ENCODE measurements around the gene HPCAL1. TPM values are rescaled to one million over a fixed set of nuclear protein-coding genes. Genes with fewer than 3 reads are reported as not detected.
A peak's percentile ranks its signal among the peaks of the same experiment; 100 is the strongest.
"Not testable (repeated sequence)": the region's sequence is repeated elsewhere in the genome, so short reads cannot be mapped to it uniquely, and the experiment has no call there.

The HPCAL1 gene
- total RNA-seq, 1 donor from 2014 or later, result 13.7 TPM

- ATAC-seq, result no peak
Observed at GRCh38 chr2:10285191-10285555, 17.5 kb upstream of the HPCAL1 start.

GRCh38 chr2:10285556-10286198, 17.0 kb upstream of the HPCAL1 start:
- peak; percentile 50 for ATAC-seq

GRCh38 chr2:10286216-10287037, 16.3 kb upstream of the HPCAL1 start:
- ATAC-seq, result no peak

DNA sequence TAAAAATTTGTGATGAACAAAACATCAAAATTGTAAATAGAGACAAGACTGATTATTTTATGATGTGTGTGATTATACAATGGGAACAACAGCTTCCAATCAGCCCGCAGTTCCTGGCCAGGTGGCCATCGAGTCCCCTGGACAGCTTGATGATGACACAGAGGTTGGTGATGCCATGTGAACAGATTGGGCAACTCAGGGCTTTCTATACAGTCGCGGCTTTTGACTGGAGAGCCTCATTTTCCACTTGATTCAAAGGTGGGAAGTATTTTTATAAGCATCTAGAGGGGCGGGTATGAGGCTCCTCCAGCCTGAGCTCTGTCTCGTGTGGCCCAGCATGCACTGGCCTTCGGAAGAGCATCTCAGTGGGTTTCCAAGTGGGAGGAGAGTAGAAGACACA, 14.9 kb upstream of the HPCAL1 start:
- no peak for ATAC-seq

DNA sequence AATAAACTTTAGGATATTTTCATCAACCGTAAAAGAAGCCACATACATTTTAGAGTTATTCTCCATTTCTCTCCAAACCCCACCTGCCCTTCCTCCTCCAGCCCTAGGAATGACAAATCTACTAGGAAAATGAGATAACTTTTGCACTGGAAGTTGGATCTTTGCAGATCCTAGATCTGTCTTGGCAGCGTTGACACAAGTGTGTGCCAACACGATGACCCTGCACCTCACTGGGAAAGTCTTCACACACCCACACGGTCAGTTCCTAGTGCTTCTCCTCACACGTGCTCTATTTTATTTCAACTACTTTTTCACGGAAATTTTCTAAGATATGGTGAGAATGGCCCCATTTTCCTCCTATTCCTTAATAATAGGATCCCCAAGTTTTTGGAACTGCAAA, 14.1 kb upstream of the HPCAL1 start:
- ATAC-seq, result no peak

DNA sequence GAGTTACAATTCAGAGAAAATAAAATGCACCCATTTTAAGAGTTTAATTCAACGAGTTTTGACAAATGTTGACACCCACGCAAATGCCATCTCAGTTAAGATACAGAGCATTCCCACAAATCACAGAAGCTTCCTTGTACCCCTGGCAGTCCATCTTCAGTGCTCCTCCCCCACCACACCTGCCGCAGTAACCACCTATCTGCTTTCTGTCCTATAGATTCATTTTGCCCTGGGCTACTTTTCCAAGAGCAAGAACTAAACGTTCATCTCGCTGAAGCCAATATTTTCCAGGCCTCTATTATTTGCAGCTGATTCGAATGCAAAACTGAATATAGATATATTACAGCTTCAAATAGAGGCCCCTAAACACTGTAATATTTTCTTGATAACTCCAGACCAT, 13.4 kb upstream of the HPCAL1 start:
- no peak for ATAC-seq

- peak; percentile 68 for ATAC-seq
Observed at GRCh38 chr2:10289891-10290290, 12.8 kb upstream of the HPCAL1 start.

GRCh38 chr2:10291376-10291775, 11.3 kb upstream of the HPCAL1 start:
- not testable (repeated sequence) for ATAC-seq

DNA sequence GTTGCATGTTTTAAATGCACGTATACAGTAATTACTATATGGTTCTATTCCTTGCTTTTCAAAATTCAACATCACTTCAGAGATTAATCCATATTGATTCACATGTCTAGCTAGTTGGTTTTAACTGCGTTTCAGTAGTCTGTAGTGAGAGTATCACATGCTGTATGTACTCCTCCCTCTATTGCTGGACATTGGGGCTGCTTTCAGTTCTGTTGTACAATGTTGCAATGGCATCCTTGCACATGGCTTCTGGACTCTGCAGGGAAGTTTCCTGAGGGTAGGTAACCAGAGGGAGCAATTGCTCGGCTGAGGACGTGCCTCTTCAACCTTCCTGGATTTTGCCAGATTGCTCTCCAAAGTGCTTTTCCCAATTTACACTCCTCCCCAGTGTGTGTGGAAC, 10.7 kb upstream of the HPCAL1 start:
- ATAC-seq, result no peak

DNA sequence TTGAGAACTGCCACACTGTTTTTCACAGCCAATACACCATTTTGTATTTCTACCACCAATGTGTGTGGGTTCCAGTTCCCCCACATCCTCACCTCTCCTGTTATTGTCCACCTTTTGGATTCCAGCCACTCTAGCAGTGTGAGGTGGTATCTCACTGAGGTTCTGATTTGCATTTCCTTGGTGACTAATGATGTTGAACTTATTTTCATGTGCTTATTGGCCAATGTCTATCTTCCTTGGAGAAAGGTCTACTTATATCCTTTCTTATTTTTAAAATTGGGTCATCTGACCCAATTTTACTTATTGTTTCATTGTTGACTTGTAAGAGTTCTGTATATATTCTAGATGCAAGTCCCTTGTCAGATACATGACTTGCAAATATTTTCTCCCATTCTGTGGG, 9.1 kb upstream of the HPCAL1 start:
- no peak for ATAC-seq

GRCh38 chr2:10294077-10294476, 8.6 kb upstream of the HPCAL1 start:
- no peak for ATAC-seq

DNA sequence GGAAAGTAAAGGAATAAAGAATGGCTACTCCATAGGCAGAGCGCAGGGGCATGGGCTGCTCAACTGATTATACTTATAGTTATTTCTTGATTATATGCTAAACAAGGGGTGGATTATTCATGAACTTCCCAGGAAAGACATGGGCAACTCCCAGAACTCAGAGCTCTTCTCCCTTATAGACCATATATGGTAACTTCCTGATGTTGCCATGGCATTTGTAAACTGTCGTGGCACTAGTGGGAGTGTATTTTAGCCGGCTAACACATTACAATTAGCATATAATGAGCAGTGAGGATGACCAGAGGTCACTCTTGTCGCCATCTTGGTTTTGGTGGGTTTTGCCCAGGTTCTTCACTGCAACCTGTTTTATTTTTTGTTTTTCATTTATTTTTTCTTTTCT, 7.1 kb upstream of the HPCAL1 start:
- not testable (repeated sequence) for ATAC-seq

- no peak for ATAC-seq
Observed at GRCh38 chr2:10296142-10296541, 6.6 kb upstream of the HPCAL1 start.

DNA sequence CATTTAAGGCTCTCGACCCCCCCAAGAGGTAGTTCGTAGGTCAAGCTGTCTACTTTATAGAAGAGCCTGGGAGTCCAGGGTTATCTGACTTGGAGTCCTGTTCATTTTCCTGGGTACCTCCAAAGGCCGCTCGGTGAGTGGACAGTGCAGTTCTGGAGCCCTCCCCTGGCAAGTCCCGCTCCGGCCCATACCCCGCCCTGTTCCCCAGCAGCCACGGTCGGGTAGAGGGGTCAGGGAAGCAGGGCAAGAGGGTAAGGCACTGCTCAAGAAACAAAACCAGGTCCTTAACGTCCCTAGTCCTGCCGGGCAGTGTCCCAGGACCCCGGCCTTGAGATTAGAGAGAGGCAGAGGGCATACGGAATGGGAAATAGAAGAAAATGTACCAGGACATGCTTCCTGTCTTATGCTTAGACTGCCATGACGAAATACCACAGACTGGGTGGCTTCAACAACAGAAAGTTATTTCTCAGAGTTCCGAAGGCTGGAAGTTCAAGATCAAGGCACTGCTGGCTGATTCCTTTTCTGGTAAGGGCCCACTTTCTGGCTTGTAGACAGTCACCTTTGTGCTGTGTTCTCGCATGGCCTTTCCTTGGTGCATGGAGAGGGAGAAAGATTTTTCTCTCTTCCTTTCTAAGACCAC, 5.4 kb upstream of the HPCAL1 start:
- no peak for ATAC-seq

- ATAC-seq, result no peak
Observed at GRCh38 chr2:10297959-10298531, 4.7 kb upstream of the HPCAL1 start.

DNA sequence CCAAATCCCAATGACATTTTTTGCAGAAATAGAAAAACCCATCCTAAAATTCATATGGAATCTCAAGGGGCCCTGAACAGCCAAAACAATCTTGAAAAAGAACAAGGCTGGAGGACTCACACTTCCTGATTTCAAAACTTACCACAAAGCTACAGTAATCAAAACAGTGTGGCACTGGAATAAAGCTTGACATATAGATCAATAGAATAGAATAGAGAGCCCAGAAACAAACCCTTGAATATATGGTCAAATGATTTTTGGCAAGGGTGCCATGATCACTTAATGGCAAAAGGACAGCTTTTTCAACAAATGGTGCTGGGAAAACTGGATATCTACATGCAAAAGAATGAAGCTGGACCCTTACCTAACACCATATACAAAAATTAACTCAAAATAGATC, 3.9 kb upstream of the HPCAL1 start:
- ATAC-seq, result not testable (repeated sequence)

DNA sequence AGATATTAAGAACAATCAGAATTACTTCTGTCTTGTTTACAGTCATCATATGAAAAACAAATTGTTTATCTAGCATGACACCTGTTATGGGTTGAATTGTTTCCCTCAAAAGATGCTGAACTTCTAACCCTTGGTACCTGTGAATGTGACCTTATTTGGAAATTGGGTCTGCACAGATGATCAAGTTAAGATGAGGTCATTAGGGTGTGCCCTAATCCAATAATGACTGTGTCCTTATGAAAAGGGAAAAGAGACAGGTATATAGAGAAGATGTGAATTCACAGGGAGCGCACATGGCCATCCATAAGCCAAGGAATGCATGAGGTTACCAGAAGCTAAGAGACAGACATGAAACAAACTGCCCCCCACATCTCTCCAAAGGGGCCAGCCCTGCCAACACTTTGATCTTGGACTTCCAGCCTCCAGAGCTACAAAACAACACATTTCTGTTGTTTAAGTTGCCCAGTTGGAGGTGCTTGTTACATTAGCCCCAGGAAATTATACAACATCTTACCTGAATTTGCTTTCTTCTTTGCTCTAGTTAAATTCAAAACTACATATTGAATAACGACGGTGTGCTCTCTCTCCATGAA, 2.3 kb upstream of the HPCAL1 start:
- ATAC-seq, result peak; percentile 12

- no peak for ATAC-seq
Observed at GRCh38 chr2:10300997-10301940, 1.4 kb upstream of the HPCAL1 start.

- ATAC-seq, result no peak
Observed at GRCh38 chr2:10301941-10302478, 694 bp upstream of the HPCAL1 start.

GRCh38 chr2:10303181-10303693, 533 bp downstream of the HPCAL1 start:
- ATAC-seq, result peak; percentile 22

DNA sequence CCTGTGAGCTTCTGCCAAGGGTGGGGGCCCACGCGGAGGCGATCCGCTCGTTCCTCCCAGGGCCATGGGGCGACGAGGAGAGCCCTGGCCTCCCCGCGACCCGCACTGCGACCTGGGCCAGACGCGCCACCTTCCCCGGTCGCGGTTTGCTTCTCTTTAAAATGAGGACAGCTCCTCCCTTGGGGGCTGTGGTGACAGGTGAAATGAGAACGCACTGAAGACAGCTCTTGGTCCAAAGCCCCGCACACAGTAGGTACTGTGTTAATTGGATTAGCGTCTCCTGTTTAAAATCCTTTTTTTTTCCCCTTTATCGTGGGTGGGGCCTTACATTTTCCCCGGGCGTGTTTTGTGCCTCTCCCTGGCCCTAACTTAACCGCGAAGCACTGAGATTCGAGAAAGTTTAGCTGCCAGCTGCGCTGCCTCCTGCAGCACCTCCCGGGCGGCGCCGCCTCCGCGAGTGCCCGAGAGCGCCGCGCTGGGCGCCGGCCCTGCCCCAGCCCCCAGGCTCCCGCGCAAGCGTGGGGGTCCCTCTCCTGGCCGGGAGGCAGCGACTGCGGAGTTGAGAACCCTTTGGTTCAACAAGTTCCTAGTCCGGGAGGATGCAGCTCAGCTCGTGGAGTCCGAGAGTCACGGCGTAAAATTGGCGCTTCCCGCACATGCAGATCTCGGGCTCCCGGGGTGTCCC, 1.1 kb downstream of the HPCAL1 start:
- ATAC-seq, result no peak
